Cerebellar cortex (tissue), 1 donor: ENCODE measurements around the gene EIF4ENIF1.
"Not testable (repeated sequence)": the region's sequence is repeated elsewhere in the genome, so short reads cannot be mapped to it uniquely, and the experiment has no call there.

Experiments used
- DNase-seq: peaks from one replicate; pipeline ENCODE4 v3.0.0-alpha.2; 2015; ENCODE audit warnings: low spot score

The EIF4ENIF1 gene

GRCh38 chr22:31489632-31490495 lies at the start of gene EIF4ENIF1:
TSS of gene EIF4ENIF1 (minus strand) at chr22:31489842. CDS start at chr22:31488718, 1,124 bp downstream.
- peak; percentile 82 for DNase-seq

- no peak for DNase-seq
Measured at GRCh38 chr22:31538815-31539214, 49.2 kb upstream of the EIF4ENIF1 start.

GRCh38 chr22:31537019-31537535 lies 47.4 kb upstream of the EIF4ENIF1 start:
- DNase-seq = no peak

- DNase-seq = no peak
Measured at GRCh38 chr22:31533374-31533773, 43.7 kb upstream of the EIF4ENIF1 start.

GRCh38 chr22:31532060-31532459 lies 42.4 kb upstream of the EIF4ENIF1 start:
- no peak for DNase-seq

- no peak for DNase-seq
Measured at GRCh38 chr22:31530823-31531195, 41.2 kb upstream of the EIF4ENIF1 start.

- DNase-seq = no peak
Measured at GRCh38 chr22:31526270-31526669, 36.6 kb upstream of the EIF4ENIF1 start.

GRCh38 chr22:31524132-31524531 lies 34.5 kb upstream of the EIF4ENIF1 start:
- DNase-seq = not testable (repeated sequence)

GRCh38 chr22:31520051-31520450 lies 30.4 kb upstream of the EIF4ENIF1 start:
- DNase-seq = no peak

GRCh38 chr22:31509061-31509762 lies 19.6 kb upstream of the EIF4ENIF1 start:
- no peak for DNase-seq

GRCh38 chr22:31508536-31508935 lies 18.9 kb upstream of the EIF4ENIF1 start:
- no peak for DNase-seq

- not testable (repeated sequence) for DNase-seq
Measured at GRCh38 chr22:31507517-31507916, 17.9 kb upstream of the EIF4ENIF1 start.

GRCh38 chr22:31504282-31504681 lies 14.6 kb upstream of the EIF4ENIF1 start:
- no peak for DNase-seq

- DNase-seq = no peak
Measured at GRCh38 chr22:31503211-31503964, 13.7 kb upstream of the EIF4ENIF1 start.

- DNase-seq = no peak
Measured at GRCh38 chr22:31501738-31502137, 12.1 kb upstream of the EIF4ENIF1 start.

GRCh38 chr22:31497148-31497938 lies 7.7 kb upstream of the EIF4ENIF1 start:
- no peak for DNase-seq

- DNase-seq = no peak
Measured at GRCh38 chr22:31496735-31497146, 7.1 kb upstream of the EIF4ENIF1 start.

GRCh38 chr22:31496007-31496734 lies 6.5 kb upstream of the EIF4ENIF1 start, which contains the start of gene SFI1:
TSS of gene SFI1 (plus strand) at chr22:31496536. CDS start at chr22:31508285, 11,749 bp downstream.
- DNase-seq = peak; percentile 91

- no peak for DNase-seq
Measured at GRCh38 chr22:31495343-31495742, 5.7 kb upstream of the EIF4ENIF1 start.

GRCh38 chr22:31493355-31493754 lies 3.7 kb upstream of the EIF4ENIF1 start:
- not testable (repeated sequence) for DNase-seq

GRCh38 chr22:31492151-31492550 lies 2.5 kb upstream of the EIF4ENIF1 start:
- no peak for DNase-seq
